ENCODE measurements around the gene SLC24A3.

- TF ChIP-seq EP300 (IDR thresholded peaks at IDR 0.05) (no peak), POLR2AphosphoS5 (IDR thresholded peaks at IDR 0.05) (no peak), POLR2A (IDR thresholded peaks at IDR 0.05) (no peak)
- TF ChIP-seq, protein P1, sequence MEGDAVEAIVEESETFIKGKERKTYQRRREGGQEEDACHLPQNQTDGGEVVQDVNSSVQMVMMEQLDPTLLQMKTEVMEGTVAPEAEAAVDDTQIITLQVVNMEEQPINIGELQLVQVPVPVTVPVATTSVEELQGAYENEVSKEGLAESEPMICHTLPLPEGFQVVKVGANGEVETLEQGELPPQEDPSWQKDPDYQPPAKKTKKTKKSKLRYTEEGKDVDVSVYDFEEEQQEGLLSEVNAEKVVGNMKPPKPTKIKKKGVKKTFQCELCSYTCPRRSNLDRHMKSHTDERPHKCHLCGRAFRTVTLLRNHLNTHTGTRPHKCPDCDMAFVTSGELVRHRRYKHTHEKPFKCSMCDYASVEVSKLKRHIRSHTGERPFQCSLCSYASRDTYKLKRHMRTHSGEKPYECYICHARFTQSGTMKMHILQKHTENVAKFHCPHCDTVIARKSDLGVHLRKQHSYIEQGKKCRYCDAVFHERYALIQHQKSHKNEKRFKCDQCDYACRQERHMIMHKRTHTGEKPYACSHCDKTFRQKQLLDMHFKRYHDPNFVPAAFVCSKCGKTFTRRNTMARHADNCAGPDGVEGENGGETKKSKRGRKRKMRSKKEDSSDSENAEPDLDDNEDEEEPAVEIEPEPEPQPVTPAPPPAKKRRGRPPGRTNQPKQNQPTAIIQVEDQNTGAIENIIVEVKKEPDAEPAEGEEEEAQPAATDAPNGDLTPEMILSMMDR (IDR thresholded peaks at IDR 0.05), result no peak
These were observed 11.2 kb downstream of the SLC24A3 start for GRCh38 chr20:19223640-19224039.

Data from suprapubic skin (tissue), 4 donors.